HG03521 (cell line): ENCODE measurements around the gene SLC27A6.
"Not testable (repeated sequence)": the region's sequence is repeated elsewhere in the genome, so short reads cannot be mapped to it uniquely, and the experiment has no call there.

Source experiments
- ATAC-seq: cut with Tn5 transposase; IDR thresholded peaks from one replicate; pipeline ENCODE4 v1.9.1; 2021; ENCODE audit warnings: mild to moderate bottlenecking, moderate library complexity; ENCODE audit not compliant: unreplicated experiment

Gene SLC27A6

GRCh38 chr5:128988476-128988875, 23.2 kb downstream of the SLC27A6 start:
- ATAC-seq: no peak

GRCh38 chr5:129001841-129002526, 36.7 kb downstream of the SLC27A6 start:
- ATAC-seq: no peak

GRCh38 chr5:129002527-129002842, 37.2 kb downstream of the SLC27A6 start:
- no peak for ATAC-seq

GRCh38 chr5:129003232-129003631, 37.9 kb downstream of the SLC27A6 start:
- no peak for ATAC-seq

GRCh38 chr5:129014185-129014584, 48.9 kb downstream of the SLC27A6 start:
- ATAC-seq: no peak

GRCh38 chr5:129018837-129019236, 53.5 kb downstream of the SLC27A6 start:
- ATAC-seq: no peak

GRCh38 chr5:129019401-129019908, 54.2 kb downstream of the SLC27A6 start:
- no peak for ATAC-seq

- ATAC-seq: no peak
These were observed 55.4 kb downstream of the SLC27A6 start for GRCh38 chr5:129020683-129021082.

- ATAC-seq: no peak
These were observed 56.5 kb downstream of the SLC27A6 start for GRCh38 chr5:129021744-129022143.

- ATAC-seq: no peak
These were observed 57.3 kb downstream of the SLC27A6 start for GRCh38 chr5:129022599-129022998.

- ATAC-seq: no peak
These were observed 62.0 kb downstream of the SLC27A6 start for GRCh38 chr5:129027260-129027659.

GRCh38 chr5:129031886-129032683, 66.8 kb downstream of the SLC27A6 start:
- no peak for ATAC-seq

- not testable (repeated sequence) for ATAC-seq
These were observed 71.0 kb downstream of the SLC27A6 start for GRCh38 chr5:129036257-129036656.

GRCh38 chr5:129041196-129041881, 76.1 kb downstream of the SLC27A6 start:
- no peak for ATAC-seq

- no peak for ATAC-seq
These were observed 77.0 kb downstream of the SLC27A6 start for GRCh38 chr5:129042306-129042705.

- no peak for ATAC-seq
These were observed 78.6 kb downstream of the SLC27A6 start for GRCh38 chr5:129043894-129044293.

- ATAC-seq: no peak
These were observed 80.9 kb downstream of the SLC27A6 start for GRCh38 chr5:129046151-129046550.

- ATAC-seq: no peak
These were observed 83.2 kb downstream of the SLC27A6 start for GRCh38 chr5:129048509-129048908.

- ATAC-seq: no peak
These were observed 84.0 kb downstream of the SLC27A6 start for GRCh38 chr5:129049126-129049799.

- no peak for ATAC-seq
These were observed 86.0 kb downstream of the SLC27A6 start for GRCh38 chr5:129051283-129051682.

- ATAC-seq: no peak
These were observed 88.2 kb downstream of the SLC27A6 start for GRCh38 chr5:129053438-129053837.
